GM12874 (cell line): ENCODE data around the gene GTF2F1.

Experiments
- TF ChIP-seq, protein P1 (sequence below): IDR thresholded peaks from 2 replicates; pipeline ENCODE4 v1.5.1; 2011; ENCODE audit warnings: low read depth, mild to moderate bottlenecking, control low read depth, low read length, moderate library complexity; ENCODE audit not compliant: insufficient read depth

GTF2F1 gene

DNA sequence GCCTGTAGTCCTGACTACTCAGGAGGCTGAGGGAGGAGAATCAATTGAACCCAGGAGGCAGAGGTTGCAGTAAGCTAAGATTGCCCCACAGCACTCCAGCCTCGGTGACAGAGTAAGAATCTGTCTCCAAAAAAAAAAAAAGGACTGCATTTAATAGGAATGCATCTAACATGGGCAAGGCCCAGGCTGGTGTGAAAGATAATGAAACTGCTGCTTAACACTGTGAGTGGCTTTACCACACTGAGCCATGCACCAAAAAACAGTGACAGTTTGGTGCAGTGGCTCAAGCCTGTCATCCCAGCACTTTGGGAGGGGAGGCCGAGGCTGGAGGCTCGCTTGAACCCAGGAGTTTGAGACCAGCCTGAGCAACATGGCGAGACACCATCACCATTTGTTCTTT is 8.6 kb downstream of the GTF2F1 start:
- TF ChIP-seq, protein P1, sequence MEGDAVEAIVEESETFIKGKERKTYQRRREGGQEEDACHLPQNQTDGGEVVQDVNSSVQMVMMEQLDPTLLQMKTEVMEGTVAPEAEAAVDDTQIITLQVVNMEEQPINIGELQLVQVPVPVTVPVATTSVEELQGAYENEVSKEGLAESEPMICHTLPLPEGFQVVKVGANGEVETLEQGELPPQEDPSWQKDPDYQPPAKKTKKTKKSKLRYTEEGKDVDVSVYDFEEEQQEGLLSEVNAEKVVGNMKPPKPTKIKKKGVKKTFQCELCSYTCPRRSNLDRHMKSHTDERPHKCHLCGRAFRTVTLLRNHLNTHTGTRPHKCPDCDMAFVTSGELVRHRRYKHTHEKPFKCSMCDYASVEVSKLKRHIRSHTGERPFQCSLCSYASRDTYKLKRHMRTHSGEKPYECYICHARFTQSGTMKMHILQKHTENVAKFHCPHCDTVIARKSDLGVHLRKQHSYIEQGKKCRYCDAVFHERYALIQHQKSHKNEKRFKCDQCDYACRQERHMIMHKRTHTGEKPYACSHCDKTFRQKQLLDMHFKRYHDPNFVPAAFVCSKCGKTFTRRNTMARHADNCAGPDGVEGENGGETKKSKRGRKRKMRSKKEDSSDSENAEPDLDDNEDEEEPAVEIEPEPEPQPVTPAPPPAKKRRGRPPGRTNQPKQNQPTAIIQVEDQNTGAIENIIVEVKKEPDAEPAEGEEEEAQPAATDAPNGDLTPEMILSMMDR: no peak

DNA sequence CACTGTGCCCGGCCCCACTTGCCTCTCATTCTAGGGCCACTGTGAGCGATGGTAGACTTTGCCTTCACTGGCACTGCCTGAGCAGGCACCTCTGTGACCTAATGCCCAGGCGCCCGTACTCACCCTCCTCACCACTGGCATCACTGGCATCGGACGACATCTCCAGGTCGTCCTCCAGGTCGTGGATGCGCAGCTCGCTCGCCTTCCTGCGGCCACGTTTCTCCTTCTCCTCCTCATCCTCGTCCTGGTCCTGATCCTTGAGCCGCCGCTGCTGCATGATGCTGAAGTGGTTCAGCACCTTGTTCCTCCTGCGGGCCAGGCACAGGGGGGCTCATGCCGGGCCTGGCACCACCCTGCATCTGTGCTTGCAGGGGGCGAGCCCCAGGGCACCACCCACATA is 9.8 kb downstream of the GTF2F1 start:
- TF ChIP-seq, protein P1: no peak

DNA sequence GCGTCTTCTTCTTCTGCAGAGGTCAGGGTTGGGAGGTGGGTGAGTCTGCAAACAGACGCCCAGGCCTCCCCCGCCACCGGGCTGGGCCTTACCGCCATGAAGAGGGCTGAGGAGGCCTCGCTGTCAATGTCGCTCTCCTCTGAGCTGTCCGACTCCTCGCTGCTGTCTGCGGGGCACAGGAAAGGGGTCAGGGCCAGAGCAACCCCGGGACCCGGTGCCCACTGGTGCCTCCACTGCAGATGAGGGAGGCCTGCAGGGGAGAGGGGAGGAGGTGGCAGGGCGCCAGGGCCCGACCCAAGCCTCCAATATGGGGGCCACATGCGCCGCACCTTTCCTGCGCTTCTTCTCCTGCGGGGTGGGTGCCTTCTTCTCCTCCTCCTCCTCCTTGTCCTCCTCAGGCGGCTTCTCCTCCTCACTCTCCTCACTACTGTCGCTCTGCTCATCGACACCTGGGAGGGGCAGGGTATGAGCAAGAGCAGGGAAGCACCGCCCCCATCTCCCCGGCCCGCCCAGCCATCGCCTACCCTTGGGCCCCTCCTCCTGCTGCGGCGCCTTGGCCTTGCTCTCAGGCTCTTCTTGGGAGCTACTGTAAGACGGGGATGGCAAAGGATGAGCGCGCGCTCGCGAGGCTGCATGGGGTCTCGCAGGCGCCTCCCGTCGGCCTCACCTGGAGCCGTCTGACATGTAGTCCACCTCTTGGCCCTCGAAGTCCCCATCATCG is 11.8 kb downstream of the GTF2F1 start:
- TF ChIP-seq, protein P1: no peak

DNA sequence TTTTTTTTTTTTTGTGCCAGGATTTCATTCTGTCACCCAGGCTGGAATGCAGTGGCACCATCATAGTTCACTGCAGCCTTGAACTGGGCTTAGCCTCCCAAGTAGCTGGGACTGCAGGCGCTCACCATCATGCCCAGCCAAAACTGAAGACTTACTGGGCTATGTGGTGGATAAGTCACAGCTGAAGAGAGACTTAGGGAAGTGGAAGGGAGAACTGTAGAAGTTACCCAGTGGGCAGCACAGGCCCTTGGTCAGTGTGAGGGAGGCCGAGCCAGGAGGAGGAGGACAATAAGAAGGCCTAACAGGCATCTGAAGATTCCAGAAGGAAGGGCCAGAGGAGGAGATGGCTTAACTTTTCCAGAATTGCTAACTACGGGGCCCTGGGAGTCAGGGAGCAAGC is 13.2 kb downstream of the GTF2F1 start:
- TF ChIP-seq, protein P1: no peak

DNA sequence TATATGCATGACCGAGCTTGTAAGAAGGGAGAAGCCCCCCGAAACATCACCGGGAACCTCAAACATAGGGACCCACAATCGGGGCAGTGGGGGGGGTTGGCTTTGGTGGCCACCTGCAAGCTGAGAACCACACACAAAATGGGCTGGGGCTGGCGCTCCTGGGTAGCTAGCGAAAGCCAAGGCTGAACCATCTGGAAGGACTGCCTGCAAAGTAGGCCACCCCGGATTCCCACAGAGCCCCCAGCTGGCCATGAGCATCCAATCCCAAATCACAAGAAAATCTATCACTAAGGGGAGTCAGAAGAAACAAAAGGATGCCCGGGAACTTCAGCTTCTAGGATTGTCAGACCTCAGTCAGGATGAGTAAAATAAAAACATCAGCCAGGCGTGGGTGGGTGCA is 14.5 kb downstream of the GTF2F1 start:
- TF ChIP-seq, protein P1: no peak

DNA sequence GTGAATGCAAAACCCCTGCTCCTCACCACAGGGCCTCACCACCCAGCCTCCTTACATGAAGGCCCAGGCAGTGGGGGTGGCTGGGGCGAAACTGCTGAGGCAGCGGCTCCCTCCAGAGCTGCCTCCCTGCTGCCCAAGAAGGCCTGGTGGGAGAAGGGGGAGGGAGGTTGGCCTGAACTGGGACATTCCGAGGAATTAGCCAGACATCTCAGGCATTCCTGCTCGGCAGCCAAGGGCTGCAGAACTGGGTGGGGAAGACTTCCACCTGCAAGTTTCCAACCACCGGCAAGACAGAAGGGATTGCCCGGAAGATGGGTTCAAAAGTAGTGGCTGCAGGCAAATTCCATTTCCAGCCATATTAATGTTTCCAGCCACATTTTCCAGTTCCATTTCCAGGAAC is 14.9 kb downstream of the GTF2F1 start:
- TF ChIP-seq, protein P1: no peak

DNA sequence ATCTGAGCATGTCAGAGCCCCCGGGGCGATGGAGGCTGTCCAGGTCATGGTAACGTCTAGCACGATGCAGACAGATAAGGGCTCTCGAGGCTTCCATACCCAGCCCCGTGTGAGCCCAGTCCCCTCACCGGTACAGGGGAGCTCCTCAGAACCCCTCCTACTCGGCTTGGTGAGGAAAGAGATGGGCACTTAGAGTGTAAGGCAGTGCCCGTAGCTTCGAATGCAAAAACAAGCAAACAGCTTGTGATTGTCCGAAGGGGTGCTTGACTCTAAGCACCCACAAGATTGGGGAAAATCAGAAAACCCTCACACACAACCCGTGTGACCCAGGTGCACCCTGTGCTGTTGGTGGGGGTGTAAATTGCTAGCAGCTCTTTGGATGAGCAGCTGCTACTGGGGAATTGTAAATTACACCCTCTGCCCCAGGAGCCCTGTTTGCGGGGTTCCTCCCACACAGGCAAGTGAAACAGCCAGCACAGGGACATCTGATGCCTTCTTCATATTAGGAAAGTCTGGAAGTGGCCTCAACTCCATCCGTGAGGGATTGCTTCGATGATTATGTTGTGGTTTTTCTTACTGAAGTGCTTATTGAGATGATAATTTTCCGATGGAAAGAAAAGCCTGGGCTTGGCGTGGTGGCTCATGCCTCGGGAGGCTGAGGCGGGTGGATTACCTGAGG is 16.3 kb downstream of the GTF2F1 start:
- TF ChIP-seq, protein P1: no peak
